ENCODE measurements around the gene DYNC2LI1.

Gene DYNC2LI1

GRCh38 chr2:43826305-43827250 lies 52.7 kb downstream of the DYNC2LI1 start:
- Histone ChIP-seq H3K4me1 (ENCODE audit: control insufficient read depth, insufficient read depth, low read length, poor library complexity, severe bottlenecking) (no peaks in the 10 kb centered on the region), H3K27ac (ENCODE audit: low read depth, low read length, severe bottlenecking) (no peak overlapping the region), H3K36me3 (ENCODE audit: control insufficient read depth, insufficient read depth, low read length) (no peaks in the 10 kb centered on the region), H3K9me3 (ENCODE audit: control insufficient read depth, low read length) (no peaks in the 10 kb centered on the region), H3K4me3 (ENCODE audit: extremely low read depth, insufficient read depth, low read length, poor library complexity, severe bottlenecking) (no peak overlapping the region)
- 92 to 94% methylated on average over 14 to 16 of the region's 17 CpGs for WGBS, 2 experiments (ENCODE audit: insufficient coverage in 2 of 2)

- Histone ChIP-seq H3K4me1 (ENCODE audit: control insufficient read depth, insufficient read depth, low read length, poor library complexity, severe bottlenecking) (no peaks in the 10 kb centered on the region), H3K9me3 (ENCODE audit: control insufficient read depth, low read length) (no peaks in the 10 kb centered on the region), H3K36me3 (ENCODE audit: control insufficient read depth, insufficient read depth, low read length) (no peaks in the 10 kb centered on the region), H3K4me3 (ENCODE audit: extremely low read depth, insufficient read depth, low read length, poor library complexity, severe bottlenecking) (peak overlapping the region; percentile 16), H3K27ac (ENCODE audit: low read depth, low read length, severe bottlenecking) (no peak overlapping the region)
- 33 to 42% methylated on average over 28 to 41 of the region's 54 CpGs for WGBS, 2 experiments (ENCODE audit: insufficient coverage in 2 of 2)
These were observed 57.9 kb downstream of the DYNC2LI1 start for GRCh38 chr2:43831543-43832294.

GRCh38 chr2:43832457-43832856 lies 58.6 kb downstream of the DYNC2LI1 start:
- Histone ChIP-seq H3K9me3 (ENCODE audit: control insufficient read depth, low read length) (no peaks in the 10 kb centered on the region), H3K36me3 (ENCODE audit: control insufficient read depth, insufficient read depth, low read length) (no peaks in the 10 kb centered on the region), H3K27ac (ENCODE audit: low read depth, low read length, severe bottlenecking) (no peak overlapping the region), H3K4me1 (ENCODE audit: control insufficient read depth, insufficient read depth, low read length, poor library complexity, severe bottlenecking) (no peaks in the 10 kb centered on the region), H3K4me3 (ENCODE audit: extremely low read depth, insufficient read depth, low read length, poor library complexity, severe bottlenecking) (no peak overlapping the region)
- 62 to 67% methylated on average over 2 to 3 of the region's 3 CpGs for WGBS, 2 experiments (ENCODE audit: insufficient coverage in 2 of 2)

GRCh38 chr2:43837033-43837432 lies 63.2 kb downstream of the DYNC2LI1 start:
- H3K4me1 ChIP-seq (ENCODE audit: control insufficient read depth, insufficient read depth, low read length, poor library complexity, severe bottlenecking), result no peaks in the 10 kb centered on the region
- H3K9me3 ChIP-seq (ENCODE audit: control insufficient read depth, low read length), result no peaks in the 10 kb centered on the region
- no CpG with 5 or more reads among the region's 4 CpGs for WGBS, 2 experiments (ENCODE audit: insufficient coverage in 2 of 2)
- H3K27ac ChIP-seq (ENCODE audit: low read depth, low read length, severe bottlenecking), result no peak overlapping the region
- no peak overlapping the region for H3K4me3 ChIP-seq (ENCODE audit: extremely low read depth, insufficient read depth, low read length, poor library complexity, severe bottlenecking)
- no peaks in the 10 kb centered on the region for H3K36me3 ChIP-seq (ENCODE audit: control insufficient read depth, insufficient read depth, low read length)

- Histone ChIP-seq H3K36me3 (ENCODE audit: control insufficient read depth, insufficient read depth, low read length) (no peaks in the 10 kb centered on the region), H3K9me3 (ENCODE audit: control insufficient read depth, low read length) (no peaks in the 10 kb centered on the region), H3K4me1 (ENCODE audit: control insufficient read depth, insufficient read depth, low read length, poor library complexity, severe bottlenecking) (no peaks in the 10 kb centered on the region), H3K27ac (ENCODE audit: low read depth, low read length, severe bottlenecking) (no peak overlapping the region), H3K4me3 (ENCODE audit: extremely low read depth, insufficient read depth, low read length, poor library complexity, severe bottlenecking) (no peak overlapping the region)
- WGBS, 2 experiments (ENCODE audit: insufficient coverage in 2 of 2), result 91 to 94% methylated on average over 13 to 21 of the region's 21 CpGs
These were observed 64.2 kb downstream of the DYNC2LI1 start for GRCh38 chr2:43837831-43838559.

- Histone ChIP-seq H3K4me3 (ENCODE audit: extremely low read depth, insufficient read depth, low read length, poor library complexity, severe bottlenecking) (no peak within 1 kb of the TSS), H3K4me1 (ENCODE audit: control insufficient read depth, insufficient read depth, low read length, poor library complexity, severe bottlenecking) (no peaks in the 10 kb centered on the region), H3K27ac (ENCODE audit: low read depth, low read length, severe bottlenecking) (no peak within 1 kb of the TSS), H3K36me3 (ENCODE audit: control insufficient read depth, insufficient read depth, low read length) (no peaks in the 10 kb centered on the region), H3K9me3 (ENCODE audit: control insufficient read depth, low read length) (no peaks in the 10 kb centered on the region)
- WGBS, 2 experiments (ENCODE audit: insufficient coverage in 2 of 2), result 92% methylated on average over 15 to 20 of the region's 20 CpGs
These were observed 64.9 kb downstream of the DYNC2LI1 start, which contains the start of the genes ABCG5 and ABCG8 for GRCh38 chr2:43838560-43839267. Gene ABCG5 (minus strand): TSS chr2:43838839. CDS start chr2:43838679, 160 bp downstream. Gene ABCG8 (plus strand): TSS chr2:43838971. CDS start chr2:43839054, 83 bp downstream.

GRCh38 chr2:43839776-43840564 lies 66.1 kb downstream of the DYNC2LI1 start:
- Histone ChIP-seq H3K4me1 (ENCODE audit: control insufficient read depth, insufficient read depth, low read length, poor library complexity, severe bottlenecking) (no peaks in the 10 kb centered on the region), H3K9me3 (ENCODE audit: control insufficient read depth, low read length) (no peaks in the 10 kb centered on the region), H3K4me3 (ENCODE audit: extremely low read depth, insufficient read depth, low read length, poor library complexity, severe bottlenecking) (no peak overlapping the region), H3K27ac (ENCODE audit: low read depth, low read length, severe bottlenecking) (no peak overlapping the region), H3K36me3 (ENCODE audit: control insufficient read depth, insufficient read depth, low read length) (no peaks in the 10 kb centered on the region)
- 75 to 84% methylated on average over 6 to 7 of the region's 14 CpGs for WGBS, 2 experiments (ENCODE audit: insufficient coverage in 2 of 2)

GRCh38 chr2:43840965-43841364 lies 67.1 kb downstream of the DYNC2LI1 start:
- Histone ChIP-seq H3K36me3 (ENCODE audit: control insufficient read depth, insufficient read depth, low read length) (no peaks in the 10 kb centered on the region), H3K9me3 (ENCODE audit: control insufficient read depth, low read length) (no peaks in the 10 kb centered on the region), H3K4me1 (ENCODE audit: control insufficient read depth, insufficient read depth, low read length, poor library complexity, severe bottlenecking) (no peaks in the 10 kb centered on the region), H3K4me3 (ENCODE audit: extremely low read depth, insufficient read depth, low read length, poor library complexity, severe bottlenecking) (no peak overlapping the region), H3K27ac (ENCODE audit: low read depth, low read length, severe bottlenecking) (no peak overlapping the region)
- WGBS, 2 experiments (ENCODE audit: insufficient coverage in 2 of 2), result 89 to 96% methylated on average over 5 of the region's 5 CpGs

GRCh38 chr2:43841949-43842865 lies 68.4 kb downstream of the DYNC2LI1 start:
- no peaks in the 10 kb centered on the region for H3K36me3 ChIP-seq (ENCODE audit: control insufficient read depth, insufficient read depth, low read length)
- no peaks in the 10 kb centered on the region for H3K9me3 ChIP-seq (ENCODE audit: control insufficient read depth, low read length)
- 94 to 100% methylated on average over 1 to 9 of the region's 14 CpGs for WGBS, 2 experiments (ENCODE audit: insufficient coverage in 2 of 2)
- no peak overlapping the region for H3K27ac ChIP-seq (ENCODE audit: low read depth, low read length, severe bottlenecking)
- no peak overlapping the region for H3K4me3 ChIP-seq (ENCODE audit: extremely low read depth, insufficient read depth, low read length, poor library complexity, severe bottlenecking)
- H3K4me1 ChIP-seq (ENCODE audit: control insufficient read depth, insufficient read depth, low read length, poor library complexity, severe bottlenecking), result no peaks in the 10 kb centered on the region
